Dedifferentiated amniotic fluid mesenchymal stem cell (primary cell): ENCODE results near the gene CREB3L1.

Experiments used
- DNase-seq: peaks from one replicate; pipeline ENCODE4 v3.0.0-alpha.2; 2016; ENCODE audit errors: extremely low spot score

Gene CREB3L1

GRCh38 chr11:46366260-46366659 is 88.8 kb downstream of the CREB3L1 start:
- DNase-seq = no peak

GRCh38 chr11:46366661-46367161 is 89.2 kb downstream of the CREB3L1 start:
- DNase-seq = no peak

GRCh38 chr11:46367244-46367915 is 89.9 kb downstream of the CREB3L1 start:
- no peak for DNase-seq

GRCh38 chr11:46367916-46368267 is 90.4 kb downstream of the CREB3L1 start:
- DNase-seq = no peak

GRCh38 chr11:46369458-46370152 is 92.1 kb downstream of the CREB3L1 start:
- peak; percentile 55 for DNase-seq

GRCh38 chr11:46370253-46370652 is 92.8 kb downstream of the CREB3L1 start:
- DNase-seq = no peak
